ENCODE data around the gene NME1. TPM values are rescaled to one million over a fixed set of nuclear protein-coding genes. Genes with fewer than 3 reads are reported as not detected.

Gene NME1
- polyA plus RNA-seq, 2 of the 4 experiments (the other 2 are of a cell fraction): 542 to 782 TPM

DNA sequence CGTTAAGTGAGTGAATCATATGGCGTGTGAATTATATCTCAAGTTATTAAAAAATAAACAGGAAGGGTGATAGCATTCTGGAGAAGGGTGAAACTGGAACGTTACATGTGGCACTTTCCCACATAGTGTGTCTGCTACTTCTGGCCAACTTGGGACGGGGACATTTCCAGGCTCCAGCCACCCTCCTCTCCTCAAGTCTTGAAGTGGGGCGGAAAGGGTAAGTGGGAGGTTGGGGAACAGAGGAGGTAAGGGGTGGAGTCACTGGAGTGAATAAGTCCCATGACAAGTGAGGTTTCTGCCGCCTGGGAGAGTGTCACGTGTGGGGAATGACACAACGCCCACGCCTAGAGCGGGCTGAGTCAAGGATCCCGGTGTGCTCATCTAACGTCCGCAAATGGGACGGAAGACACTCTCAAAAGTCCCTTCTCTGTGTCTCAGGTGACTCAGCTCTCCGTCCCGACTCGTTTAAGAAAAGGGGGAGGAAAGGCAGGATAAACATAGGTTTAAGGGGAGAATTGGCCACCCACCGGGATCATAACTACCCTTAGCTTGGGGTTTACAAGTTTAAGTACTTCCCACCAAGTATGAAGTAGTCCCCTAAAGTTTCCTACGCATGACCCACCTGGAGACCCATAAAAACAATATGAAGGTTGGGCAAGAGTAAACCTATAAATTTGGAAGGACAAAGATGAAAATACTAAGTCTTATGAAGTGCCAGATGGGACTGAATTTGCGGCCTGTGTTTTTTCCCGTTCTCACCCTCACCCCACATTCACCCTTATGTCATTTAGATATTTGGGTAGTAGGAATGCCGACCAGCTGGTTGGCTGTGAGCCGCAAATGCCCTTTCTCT, 31.5 kb upstream of the NME1 start:
- WGBS (ENCODE audit: missing lambda C conversion rate): 2% methylated on average over 23 of the region's 23 CpGs
- H3K4me1 ChIP-seq: peaks cover 51% of the 10 kb centered on the region
- H3K4me2 ChIP-seq: peak overlapping the region; percentile 92
- peak overlapping the region; percentile 89 to 92 for H3K27ac ChIP-seq
- DNase-seq (ENCODE audit: low read depth in 1 of 2, low spot score in 1 of 2): peak; percentile 99
- ChIA-PET CTCF (interaction anchor here (0.8 to 12.1 kb wide), 8 partner anchors 9 to 279 kb away, joined by 3 to 119 read pairs (median 4); partner anchors contain the start of gene NME1), POLR2A (interaction anchor here (0.6 to 4.2 kb wide), 13 partner anchors 9 to 256 kb away, joined by 3 to 41 read pairs (median 6); partner anchors contain the start of genes MBTD1, NME1, NME2 and TOB1)
- no peaks in the 10 kb centered on the region for H3K9me3 ChIP-seq
- ATAC-seq: peak; percentile 76 to 88
- peak overlapping the region; percentile 77 for H3K4me3 ChIP-seq
- FAIRE-seq: no peak
- TF ChIP-seq, protein P1, sequence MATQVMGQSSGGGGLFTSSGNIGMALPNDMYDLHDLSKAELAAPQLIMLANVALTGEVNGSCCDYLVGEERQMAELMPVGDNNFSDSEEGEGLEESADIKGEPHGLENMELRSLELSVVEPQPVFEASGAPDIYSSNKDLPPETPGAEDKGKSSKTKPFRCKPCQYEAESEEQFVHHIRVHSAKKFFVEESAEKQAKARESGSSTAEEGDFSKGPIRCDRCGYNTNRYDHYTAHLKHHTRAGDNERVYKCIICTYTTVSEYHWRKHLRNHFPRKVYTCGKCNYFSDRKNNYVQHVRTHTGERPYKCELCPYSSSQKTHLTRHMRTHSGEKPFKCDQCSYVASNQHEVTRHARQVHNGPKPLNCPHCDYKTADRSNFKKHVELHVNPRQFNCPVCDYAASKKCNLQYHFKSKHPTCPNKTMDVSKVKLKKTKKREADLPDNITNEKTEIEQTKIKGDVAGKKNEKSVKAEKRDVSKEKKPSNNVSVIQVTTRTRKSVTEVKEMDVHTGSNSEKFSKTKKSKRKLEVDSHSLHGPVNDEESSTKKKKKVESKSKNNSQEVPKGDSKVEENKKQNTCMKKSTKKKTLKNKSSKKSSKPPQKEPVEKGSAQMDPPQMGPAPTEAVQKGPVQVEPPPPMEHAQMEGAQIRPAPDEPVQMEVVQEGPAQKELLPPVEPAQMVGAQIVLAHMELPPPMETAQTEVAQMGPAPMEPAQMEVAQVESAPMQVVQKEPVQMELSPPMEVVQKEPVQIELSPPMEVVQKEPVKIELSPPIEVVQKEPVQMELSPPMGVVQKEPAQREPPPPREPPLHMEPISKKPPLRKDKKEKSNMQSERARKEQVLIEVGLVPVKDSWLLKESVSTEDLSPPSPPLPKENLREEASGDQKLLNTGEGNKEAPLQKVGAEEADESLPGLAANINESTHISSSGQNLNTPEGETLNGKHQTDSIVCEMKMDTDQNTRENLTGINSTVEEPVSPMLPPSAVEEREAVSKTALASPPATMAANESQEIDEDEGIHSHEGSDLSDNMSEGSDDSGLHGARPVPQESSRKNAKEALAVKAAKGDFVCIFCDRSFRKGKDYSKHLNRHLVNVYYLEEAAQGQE (IDR thresholded peaks at IDR 0.05): no peak; the same call in none of the 2 replicates
- TF ChIP-seq RFX5 (IDR thresholded peaks at IDR 0.05) (no peak; the same call in 1 of the 2 replicates), RCOR1 (IDR thresholded peaks at IDR 0.05; ENCODE audit: low read depth, low read length) (no peak), KDM1A (IDR thresholded peaks at IDR 0.05; ENCODE audit: low read depth) (no peak), TP53 (CRISPR knock-in tag; IDR thresholded peaks at IDR 0.05) (peak; percentile 84; the same call in 1 of the 2 replicates), CHD4 (IDR thresholded peaks at IDR 0.05; ENCODE audit: borderline replicate concordance) (no peak), HEYL (CRISPR knock-in tag; IDR thresholded peaks at IDR 0.05) (no peak), ESRRA (IDR thresholded peaks at IDR 0.05; ENCODE audit: borderline replicate concordance, low read length) (0 out of 2 replicates have a peak, but pooled peaks have one; percentile 52), HOXB5 (CRISPR knock-in tag; IDR thresholded peaks at IDR 0.05) (peak; percentile 45; the same call in 1 of the 2 replicates), FOXS1 (CRISPR knock-in tag; IDR thresholded peaks at IDR 0.05) (0 out of 2 replicates have a peak, but pooled peaks have one; percentile 9), HOXA7 (CRISPR knock-in tag; IDR thresholded peaks at IDR 0.05) (peak; percentile 42; the same call in 1 of the 2 replicates), JUN (IDR thresholded peaks at IDR 0.05) (peak; percentile 21 to 68; a peak in 3 of 5 replicates), NPAS2 (CRISPR knock-in tag; IDR thresholded peaks at IDR 0.05; ENCODE audit: borderline replicate concordance) (no peak), CBX8 (IDR thresholded peaks at IDR 0.05) (no peak), KDM5A (IDR thresholded peaks at IDR 0.05) (no peak), SMC3 (IDR thresholded peaks at IDR 0.05) (no peak; the same call in 2 of the 3 replicates), CEBPB (IDR thresholded peaks at IDR 0.05) (peak; percentile 58 to 81), RARB (CRISPR knock-in tag; IDR thresholded peaks at IDR 0.05) (peak; percentile 54), CTCF (IDR thresholded peaks at IDR 0.05) (no peak), SREBF2 (IDR thresholded peaks at IDR 0.05) (no peak), NR3C1 (IDR thresholded peaks at IDR 0.05) (no peak), MAZ (IDR thresholded peaks at IDR 0.05; ENCODE audit: borderline replicate concordance, low read depth, low read length) (peak; percentile 56; the same call in 1 of the 2 replicates), JUNB (IDR thresholded peaks at IDR 0.05) (peak; percentile 65), EHF (CRISPR knock-in tag; IDR thresholded peaks at IDR 0.05) (no peak), ZFP36 (IDR thresholded peaks at IDR 0.05; ENCODE audit: borderline replicate concordance, partially characterized antibody) (no peak), EHMT2 (IDR thresholded peaks at IDR 0.05; ENCODE audit: low read depth) (no peak), TFCP2L1 (CRISPR knock-in tag; IDR thresholded peaks at IDR 0.05) (peak; percentile 38; the same call in 1 of the 2 replicates), PHF8 (IDR thresholded peaks at IDR 0.05; ENCODE audit: borderline replicate concordance, low read depth) (no peak), HOXB13 (CRISPR knock-in tag; IDR thresholded peaks at IDR 0.05; ENCODE audit: low read depth) (no peak; the same call in 1 of the 2 replicates)
- TF ChIP-seq, protein P2, sequence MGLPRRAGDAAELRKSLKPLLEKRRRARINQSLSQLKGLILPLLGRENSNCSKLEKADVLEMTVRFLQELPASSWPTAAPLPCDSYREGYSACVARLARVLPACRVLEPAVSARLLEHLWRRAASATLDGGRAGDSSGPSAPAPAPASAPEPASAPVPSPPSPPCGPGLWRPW (IDR thresholded peaks at IDR 0.05): no peak
- TF ChIP-seq, protein P3, sequence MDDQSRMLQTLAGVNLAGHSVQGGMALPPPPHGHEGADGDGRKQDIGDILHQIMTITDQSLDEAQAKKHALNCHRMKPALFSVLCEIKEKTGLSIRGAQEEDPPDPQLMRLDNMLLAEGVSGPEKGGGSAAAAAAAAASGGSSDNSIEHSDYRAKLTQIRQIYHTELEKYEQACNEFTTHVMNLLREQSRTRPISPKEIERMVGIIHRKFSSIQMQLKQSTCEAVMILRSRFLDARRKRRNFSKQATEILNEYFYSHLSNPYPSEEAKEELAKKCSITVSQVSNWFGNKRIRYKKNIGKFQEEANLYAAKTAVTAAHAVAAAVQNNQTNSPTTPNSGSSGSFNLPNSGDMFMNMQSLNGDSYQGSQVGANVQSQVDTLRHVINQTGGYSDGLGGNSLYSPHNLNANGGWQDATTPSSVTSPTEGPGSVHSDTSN (IDR thresholded peaks at IDR 0.05): peak; percentile 58
- TF ChIP-seq, protein P4, sequence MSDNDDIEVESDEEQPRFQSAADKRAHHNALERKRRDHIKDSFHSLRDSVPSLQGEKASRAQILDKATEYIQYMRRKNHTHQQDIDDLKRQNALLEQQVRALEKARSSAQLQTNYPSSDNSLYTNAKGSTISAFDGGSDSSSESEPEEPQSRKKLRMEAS (IDR thresholded peaks at IDR 0.05): peak; percentile 96
- TF ChIP-seq, protein P5, sequence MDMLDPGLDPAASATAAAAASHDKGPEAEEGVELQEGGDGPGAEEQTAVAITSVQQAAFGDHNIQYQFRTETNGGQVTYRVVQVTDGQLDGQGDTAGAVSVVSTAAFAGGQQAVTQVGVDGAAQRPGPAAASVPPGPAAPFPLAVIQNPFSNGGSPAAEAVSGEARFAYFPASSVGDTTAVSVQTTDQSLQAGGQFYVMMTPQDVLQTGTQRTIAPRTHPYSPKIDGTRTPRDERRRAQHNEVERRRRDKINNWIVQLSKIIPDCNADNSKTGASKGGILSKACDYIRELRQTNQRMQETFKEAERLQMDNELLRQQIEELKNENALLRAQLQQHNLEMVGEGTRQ (IDR thresholded peaks at IDR 0.05): peak; percentile 99
